CD4-positive, CD25-positive, alpha-beta regulatory T cell (primary cell): ENCODE results near the gene UBE2A. TPM values are rescaled to one million over a fixed set of nuclear protein-coding genes. Genes with fewer than 3 reads are reported as not detected.
A peak's percentile ranks its signal among the peaks of the same experiment; 100 is the strongest.

Source experiments
- ATAC-seq, 2 donors: fragments of 150-1000 bp; cut with Tn5 transposase; one replicate each; pipeline ENCODE4 v1.10.0; 2021; ENCODE audit warnings: low read depth in 2 of 2, moderate number of reproducible peaks in 2 of 2, moderate library complexity in 1 of 2
- DNase-seq, 3 donors: peaks; one replicate each; pipeline versions ENCODE4 v3.0.0 to v3.0.0-alpha.2; 2012 to 2022; ENCODE audit warnings: mixed read lengths in 1 of 3
- H3K27ac ChIP-seq: one replicate; pipeline ENCODE4 v1.7.0; 2013; ENCODE audit warnings: mild to moderate bottlenecking, low read length; ENCODE audit not compliant: insufficient read depth, poor library complexity, severe bottlenecking
- H3K27me3 ChIP-seq: one replicate; pipeline ENCODE4 v1.7.0; 2013; ENCODE audit warnings: low read length; ENCODE audit not compliant: control insufficient read depth, insufficient read depth
- H3K36me3 ChIP-seq: one replicate; pipeline ENCODE4 v1.7.0; 2013; ENCODE audit warnings: mild to moderate bottlenecking, low read length, moderate library complexity; ENCODE audit not compliant: control insufficient read depth, insufficient read depth
- H3K4me1 ChIP-seq: 2 replicates; pipeline ENCODE4 v1.7.0; 2013; ENCODE audit warnings: mild to moderate bottlenecking, low read length; ENCODE audit not compliant: insufficient read depth, control insufficient read depth, poor library complexity, severe bottlenecking
- H3K4me3 ChIP-seq: one replicate; pipeline ENCODE4 v1.7.0; 2013; ENCODE audit warnings: low read depth, mild to moderate bottlenecking, low read length, moderate library complexity
- H3K9me3 ChIP-seq, 2 experiments: 1 replicate in 1 of 2; 2 replicates in 1 of 2; pipeline ENCODE4 v1.7.0; 2013; ENCODE audit warnings: low read length in 2 of 2, mild to moderate bottlenecking in 1 of 2, moderate library complexity in 1 of 2; ENCODE audit not compliant: control insufficient read depth in 2 of 2
- H3K27ac Mint-ChIP-seq, 3 donors: one replicate each; pipeline ENCODE4 v1.8.0; 2020 to 2022; ENCODE audit warnings: mild to moderate bottlenecking in 3 of 3, mixed read lengths in 3 of 3, moderate library complexity in 2 of 3
- H3K27me3 Mint-ChIP-seq: one replicate; pipeline ENCODE4 v1.8.0; 2022; ENCODE audit warnings: mild to moderate bottlenecking, mixed read lengths
- H3K36me3 Mint-ChIP-seq: one replicate; pipeline ENCODE4 v1.8.0; 2020; ENCODE audit warnings: mixed read lengths
- H3K4me1 Mint-ChIP-seq, 4 donors: one replicate each; pipeline ENCODE4 v1.8.0; 2020 to 2022; ENCODE audit warnings: mixed read lengths in 4 of 4, mild to moderate bottlenecking in 1 of 4
- H3K4me3 Mint-ChIP-seq, 4 donors: one replicate each; pipeline ENCODE4 v1.8.0; 2020 to 2022; ENCODE audit warnings: mild to moderate bottlenecking in 4 of 4, mixed read lengths in 4 of 4, moderate library complexity in 3 of 4
- H3K9me3 Mint-ChIP-seq, 7 donors: one replicate each; pipeline ENCODE4 v1.8.0; 2020 to 2022; ENCODE audit warnings: mixed read lengths in 7 of 7, mild to moderate bottlenecking in 3 of 7, moderate library complexity in 2 of 7
- polyA plus RNA-seq, 4 donors: library from polyadenylated mRNA; unstranded; fragments of 300-500 nt; fragmentation: Illumina TruSeq; gene quantifications; one replicate each; pipeline ENCODE4 v1.2.3, GENCODE V29; 2021
- total RNA-seq: library from RNA; stranded (reverse); gene quantifications from one replicate; pipeline ENCODE4 v1.2.3, GENCODE V29; 2022

UBE2A gene
- total and polyA plus RNA-seq, 5 donors from 2014 or later = 44.6 to 80.1 (median 60.4) TPM

GRCh38 chrX:119565107-119565663 lies 9.2 kb upstream of the UBE2A start, which contains the start of gene STEEP1:
Gene STEEP1, minus strand, starts transcription at chrX:119565409. Its CDS starts 54 bp downstream, at chrX:119565355.
- ATAC-seq = peak; percentile 92 to 95
- peak; percentile 77 to 93 (median 84) for DNase-seq

GRCh38 chrX:119570351-119570835 lies 4.0 kb upstream of the UBE2A start:
- H3K27ac Mint-ChIP-seq = no peak overlapping the region
- H3K36me3 Mint-ChIP-seq = no peaks in the 10 kb centered on the region
- no peaks in the 10 kb centered on the region for H3K36me3 ChIP-seq
- H3K4me1 ChIP-seq = peaks cover 9% of the 10 kb centered on the region
- peak overlapping the region in 1 of 4 donors; percentile 22 for H3K4me3 Mint-ChIP-seq
- no peaks in the 10 kb centered on the region for H3K9me3 ChIP-seq
- H3K4me1 Mint-ChIP-seq = peaks cover under 1 to 17% (median 2%) of the 10 kb centered on the region in 4 donors
- H3K9me3 Mint-ChIP-seq = no peaks in the 10 kb centered on the region
- H3K27me3 Mint-ChIP-seq = no peaks in the 10 kb centered on the region
- DNase-seq (no peak), ATAC-seq (no peak)
- H3K4me3 ChIP-seq = no peak overlapping the region
- H3K27ac ChIP-seq = no peak overlapping the region
- H3K27me3 ChIP-seq = no peaks in the 10 kb centered on the region

More at GRCh38 chrX:119565107-119565663, 9.2 kb upstream of the UBE2A start, which contains the start of gene STEEP1:
- Mint-ChIP-seq H3K9me3 (peaks cover 0 to 1% (median 0%) of the 10 kb centered on the region in 7 donors), H3K4me1 (peaks cover 9 to 25% (median 17%) of the 10 kb centered on the region in 4 donors), H3K27me3 (no peaks in the 10 kb centered on the region), H3K27ac (peak within 1 kb of the TSS; percentile 52 to 97 (median 95)), H3K4me3 (peak within 1 kb of the TSS; percentile 92 to 97 (median 94)), H3K36me3 (peaks cover 5% of the 10 kb centered on the region)
- Histone ChIP-seq H3K36me3 (peaks cover 5% of the 10 kb centered on the region), H3K4me3 (peak within 1 kb of the TSS; percentile 88), H3K9me3 (no peaks in the 10 kb centered on the region), H3K4me1 (no peaks in the 10 kb centered on the region), H3K27me3 (no peaks in the 10 kb centered on the region), H3K27ac (peak within 1 kb of the TSS; percentile 69)

- Histone ChIP-seq H3K4me3 (peak overlapping the region; percentile 75), H3K9me3 (no peaks in the 10 kb centered on the region), H3K36me3 (no peaks in the 10 kb centered on the region), H3K27me3 (no peaks in the 10 kb centered on the region), H3K27ac (no peak overlapping the region), H3K4me1 (peaks cover 19% of the 10 kb centered on the region)
- no peak for DNase-seq
- Mint-ChIP-seq H3K4me1 (peaks cover 4 to 28% (median 6%) of the 10 kb centered on the region in 4 donors), H3K4me3 (peak overlapping the region; percentile 76 to 93 (median 89)), H3K9me3 (no peaks in the 10 kb centered on the region), H3K36me3 (no peaks in the 10 kb centered on the region), H3K27ac (peak overlapping the region in 2 of 3 donors; percentile 87 to 96), H3K27me3 (no peaks in the 10 kb centered on the region)
- ATAC-seq = no peak
Observed at GRCh38 chrX:119573222-119573621, 1.1 kb upstream of the UBE2A start.

GRCh38 chrX:119573840-119574393 lies 446 bp upstream of the UBE2A start:
- peaks cover 5 to 28% (median 6%) of the 10 kb centered on the region in 4 donors for H3K4me1 Mint-ChIP-seq

GRCh38 chrX:119579414-119579813 lies 5.1 kb downstream of the UBE2A start:
- Mint-ChIP-seq H3K4me3 (no peak overlapping the region), H3K27ac (no peak overlapping the region), H3K9me3 (no peaks in the 10 kb centered on the region), H3K36me3 (peaks cover 4% of the 10 kb centered on the region), H3K4me1 (peaks cover 10 to 26% (median 21%) of the 10 kb centered on the region in 4 donors), H3K27me3 (no peaks in the 10 kb centered on the region)
- Histone ChIP-seq H3K9me3 (no peaks in the 10 kb centered on the region), H3K36me3 (no peaks in the 10 kb centered on the region), H3K27ac (no peak overlapping the region), H3K27me3 (no peaks in the 10 kb centered on the region), H3K4me3 (no peak overlapping the region), H3K4me1 (peaks cover 13% of the 10 kb centered on the region)
- no peak for ATAC-seq
- DNase-seq = no peak

More at GRCh38 chrX:119573840-119574393, 446 bp upstream of the UBE2A start:
- H3K36me3 Mint-ChIP-seq = no peaks in the 10 kb centered on the region
- DNase-seq (peak in 1 of 3 donors; percentile 30), ATAC-seq (no peak)
- Histone ChIP-seq H3K27me3 (no peaks in the 10 kb centered on the region), H3K27ac (peak overlapping the region; percentile 81), H3K4me1 (peaks cover 19% of the 10 kb centered on the region), H3K36me3 (no peaks in the 10 kb centered on the region), H3K9me3 (no peaks in the 10 kb centered on the region), H3K4me3 (peak overlapping the region; percentile 75)
- H3K27ac Mint-ChIP-seq = peak overlapping the region; percentile 86 to 96 (median 87)
- H3K4me3 Mint-ChIP-seq = peak overlapping the region; percentile 88 to 95 (median 92)
- no peaks in the 10 kb centered on the region for H3K9me3 Mint-ChIP-seq
- H3K27me3 Mint-ChIP-seq = no peaks in the 10 kb centered on the region

- Histone ChIP-seq H3K4me1 (no peaks in the 10 kb centered on the region), H3K27ac (no peak overlapping the region), H3K9me3 (no peaks in the 10 kb centered on the region), H3K27me3 (no peaks in the 10 kb centered on the region), H3K4me3 (no peak overlapping the region), H3K36me3 (peaks cover 4% of the 10 kb centered on the region)
- Mint-ChIP-seq H3K9me3 (no peaks in the 10 kb centered on the region), H3K4me1 (peaks cover 4 to 20% (median 11%) of the 10 kb centered on the region in 4 donors), H3K27me3 (no peaks in the 10 kb centered on the region), H3K36me3 (peaks cover 14% of the 10 kb centered on the region), H3K27ac (peak overlapping the region in 1 of 3 donors; percentile 70), H3K4me3 (peak overlapping the region in 1 of 4 donors; percentile 32)
- ATAC-seq (no peak), DNase-seq (no peak)
Observed at GRCh38 chrX:119583431-119584059, 9.2 kb downstream of the UBE2A start.

GRCh38 chrX:119589810-119590209 lies 15.4 kb downstream of the UBE2A start:
- H3K4me3 ChIP-seq = no peak overlapping the region
- H3K27ac ChIP-seq = no peak overlapping the region
- Mint-ChIP-seq H3K4me3 (no peak overlapping the region), H3K27ac (no peak overlapping the region), H3K4me1 (peaks cover 0 to 3% (median 1%) of the 10 kb centered on the region in 4 donors), H3K36me3 (peaks cover 46% of the 10 kb centered on the region), H3K9me3 (no peaks in the 10 kb centered on the region), H3K27me3 (no peaks in the 10 kb centered on the region)
- ATAC-seq (no peak), DNase-seq (no peak)
- no peaks in the 10 kb centered on the region for H3K4me1 ChIP-seq
- H3K9me3 ChIP-seq = no peaks in the 10 kb centered on the region
- no peaks in the 10 kb centered on the region for H3K27me3 ChIP-seq
- H3K36me3 ChIP-seq = peaks cover 47% of the 10 kb centered on the region
